SK-MEL-5 (cell line): ENCODE results near the gene TAOK1. TPM values are rescaled to one million over a fixed set of nuclear protein-coding genes. Genes with fewer than 3 reads are reported as not detected.
A peak's percentile ranks its signal among the peaks of the same experiment; 100 is the strongest.

Experiments used
- DNase-seq: peaks from one replicate; pipeline ENCODE4 v3.0.0-alpha.2; 2016; ENCODE audit warnings: low read depth, low spot score
- in situ Hi-C: cut with HindIII; loops from 2 replicates; pipeline ENCODE4 v1.10.0; 2016; ENCODE audit warnings: low sequenced_read_pairs, high pct_unique_total_duplicates, low pct_unique_long_range_greater_than_20kb
- total RNA-seq: library from RNA; depleted of rRNA; stranded (reverse); fragments of >200 nt; shearing (Covaris generic); gene quantifications from 2 replicates; pipeline ENCODE4 v1.2.3, GENCODE V29; 2014

TAOK1 gene
- total RNA-seq, 1 experiment from 2014 or later: 37.3 TPM

DNA sequence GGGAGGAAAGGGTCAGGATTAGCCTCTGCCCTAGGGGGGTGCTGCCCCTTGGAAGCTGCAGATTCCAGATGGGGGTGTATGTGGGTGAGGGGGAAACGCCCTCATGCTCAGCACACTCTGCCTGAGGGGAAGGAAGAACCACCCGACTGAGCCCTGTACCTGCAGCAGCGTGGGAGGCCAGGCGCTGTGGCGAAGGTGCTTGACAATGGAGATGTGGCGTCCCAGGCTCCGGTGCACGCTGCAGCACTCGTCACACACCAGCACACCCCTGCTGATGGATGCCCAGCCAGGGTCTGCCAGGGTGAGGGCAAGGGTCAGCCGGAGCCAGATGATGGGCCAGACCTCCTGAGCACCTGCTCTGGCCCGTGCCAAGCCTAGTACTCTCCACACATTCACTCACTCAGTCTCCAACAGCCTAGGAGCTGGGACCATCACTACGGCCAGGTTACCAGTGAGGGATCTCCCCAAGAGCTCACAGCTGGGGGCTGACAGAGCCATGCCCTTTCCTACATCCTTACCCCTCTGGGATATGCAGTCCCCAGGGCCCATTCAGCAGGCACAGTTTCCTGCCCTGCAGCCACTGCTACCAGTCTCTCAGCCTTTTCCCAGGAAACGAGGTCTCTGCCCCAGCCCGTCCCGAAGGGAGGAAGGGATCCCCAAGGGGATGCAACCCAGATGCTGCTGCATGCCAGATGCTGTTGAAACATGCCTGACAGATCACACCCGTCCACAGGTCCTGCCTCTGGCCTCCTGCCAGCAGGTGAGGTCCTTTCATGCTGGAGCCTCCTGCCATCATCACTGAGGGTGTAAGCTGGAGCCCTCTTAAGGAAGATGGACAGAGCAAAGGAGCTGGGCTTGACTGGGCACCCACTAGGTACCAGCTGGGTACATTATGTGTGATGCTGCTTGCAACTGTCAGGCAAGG, 193.4 kb downstream of the TAOK1 start:
- no peak for DNase-seq
- in situ Hi-C loops: no loop called here

DNA sequence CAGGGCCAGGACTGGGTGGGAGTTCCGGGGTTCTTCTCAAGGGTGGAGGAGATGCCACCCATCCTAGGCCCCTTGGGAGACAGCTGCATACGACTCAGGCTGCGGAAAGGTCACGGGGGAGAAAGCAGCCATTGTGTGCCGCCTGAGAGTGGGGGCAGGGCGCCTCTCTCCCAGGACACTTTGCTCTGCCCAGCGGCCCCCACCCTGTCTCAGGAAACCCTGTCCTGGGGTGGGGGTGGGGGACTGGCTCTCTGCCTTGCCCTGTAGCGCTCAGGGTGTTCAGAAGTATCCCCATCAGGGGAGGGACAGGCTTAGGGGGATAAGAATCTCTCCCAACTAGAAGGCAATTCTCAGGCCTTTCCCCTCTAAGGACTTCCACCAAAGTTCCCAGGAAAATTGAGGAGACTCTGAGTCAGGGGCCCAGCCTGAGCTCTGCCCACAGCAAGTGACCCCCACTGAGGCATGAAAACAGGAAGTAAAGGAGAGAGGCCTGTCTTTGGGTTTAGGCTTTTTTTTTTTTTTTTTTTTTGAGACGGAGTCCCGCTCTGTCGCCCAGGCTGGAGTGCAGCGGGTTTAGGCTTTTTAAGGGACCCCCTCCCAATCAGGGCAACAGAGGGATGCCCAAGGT, 194.4 kb downstream of the TAOK1 start:
- in situ Hi-C loops: no loop called here
- DNase-seq: peak; percentile 84

- no peak for DNase-seq
Measured at GRCh38 chr17:29585080-29585751, 195.1 kb downstream of the TAOK1 start.

DNA sequence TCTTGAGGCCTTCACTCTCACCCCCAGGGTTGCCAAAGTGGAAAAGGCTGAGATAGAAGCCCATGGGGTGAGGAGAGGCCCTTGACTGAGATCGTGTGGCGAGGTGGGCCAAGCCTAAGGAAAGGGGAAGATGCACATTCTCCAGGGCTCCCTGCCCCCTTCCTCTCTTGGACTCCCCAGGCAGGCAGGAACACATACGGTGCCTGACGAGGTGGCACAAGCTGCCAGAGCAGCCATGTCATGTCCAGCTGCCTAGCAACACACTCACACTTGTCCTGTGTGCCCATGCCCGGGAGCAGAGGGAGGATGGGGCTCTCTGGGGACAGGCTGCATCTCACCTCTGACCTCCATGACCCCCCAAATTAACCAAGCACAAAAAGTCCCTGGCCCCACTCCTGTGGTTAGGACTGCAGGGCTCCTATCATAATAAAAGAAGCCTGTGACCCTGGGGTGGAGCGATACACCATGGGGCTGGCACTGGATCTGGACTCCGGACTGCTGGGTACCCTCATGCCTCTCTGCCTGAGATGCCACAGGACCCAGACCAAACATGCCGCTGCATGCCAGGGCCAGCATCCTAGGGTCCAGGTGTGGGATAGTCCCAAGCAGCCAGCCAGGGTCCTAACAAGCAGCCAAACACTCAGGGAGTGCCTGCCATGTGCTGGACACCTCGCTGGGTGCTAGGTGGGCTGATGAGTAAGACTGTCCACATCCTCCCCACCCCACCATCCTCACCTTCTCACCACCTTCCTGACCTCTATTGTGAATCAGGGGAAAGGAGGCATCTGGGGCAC, 196.7 kb downstream of the TAOK1 start:
- DNase-seq: no peak
- in situ Hi-C loops: no loop called here

More at GRCh38 chr17:29585080-29585751, 195.1 kb downstream of the TAOK1 start:
- in situ Hi-C loops: no loop called here

DNA sequence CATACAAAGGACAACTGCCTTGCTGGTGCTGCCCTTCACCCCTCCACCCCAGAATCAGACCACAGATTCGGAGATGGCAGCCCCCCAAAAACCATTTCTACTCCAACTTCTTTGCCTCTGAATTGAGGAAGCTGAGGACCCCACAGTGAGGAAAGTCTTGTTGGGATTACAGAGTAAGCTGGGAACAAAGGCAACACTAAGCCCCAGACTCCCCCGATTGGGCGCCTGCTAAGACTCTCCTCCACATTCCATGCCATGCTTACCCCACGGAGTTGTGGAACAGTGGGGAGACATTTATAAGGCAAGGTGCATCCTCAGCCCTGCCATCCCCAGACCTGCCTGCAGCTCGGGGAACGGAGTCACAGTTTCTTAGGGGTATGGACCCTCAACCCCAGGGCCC, 197.4 kb downstream of the TAOK1 start:
- DNase-seq: no peak
- in situ Hi-C loops: no loop called here

DNA sequence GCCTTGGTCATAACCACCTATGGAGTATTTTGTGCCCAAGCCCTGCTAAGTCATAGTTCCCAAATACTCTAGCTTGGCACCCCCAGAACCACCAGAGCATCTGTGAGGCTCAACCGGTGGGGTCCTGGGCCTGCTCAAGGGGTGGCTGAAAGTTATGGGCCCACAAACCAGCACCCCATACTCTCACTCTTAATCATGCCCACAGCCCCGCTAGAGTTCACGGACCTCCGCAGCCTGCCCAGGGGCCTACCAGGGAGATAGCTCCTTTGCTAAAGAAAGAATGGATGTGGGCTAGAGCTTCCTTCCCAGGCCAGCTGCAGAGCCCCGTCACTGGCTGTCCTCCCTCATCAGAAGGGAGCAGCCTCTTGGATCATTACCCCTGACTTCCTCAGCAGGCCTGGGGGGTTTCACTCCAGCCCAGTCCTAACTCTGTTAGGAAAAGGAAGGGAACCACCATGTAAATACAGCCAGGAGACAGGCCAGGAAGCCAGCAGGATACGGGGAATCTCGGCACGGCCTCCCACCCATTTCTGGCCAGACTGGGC, 197.9 kb downstream of the TAOK1 start:
- no peak for DNase-seq
- in situ Hi-C loops: no loop called here

DNA sequence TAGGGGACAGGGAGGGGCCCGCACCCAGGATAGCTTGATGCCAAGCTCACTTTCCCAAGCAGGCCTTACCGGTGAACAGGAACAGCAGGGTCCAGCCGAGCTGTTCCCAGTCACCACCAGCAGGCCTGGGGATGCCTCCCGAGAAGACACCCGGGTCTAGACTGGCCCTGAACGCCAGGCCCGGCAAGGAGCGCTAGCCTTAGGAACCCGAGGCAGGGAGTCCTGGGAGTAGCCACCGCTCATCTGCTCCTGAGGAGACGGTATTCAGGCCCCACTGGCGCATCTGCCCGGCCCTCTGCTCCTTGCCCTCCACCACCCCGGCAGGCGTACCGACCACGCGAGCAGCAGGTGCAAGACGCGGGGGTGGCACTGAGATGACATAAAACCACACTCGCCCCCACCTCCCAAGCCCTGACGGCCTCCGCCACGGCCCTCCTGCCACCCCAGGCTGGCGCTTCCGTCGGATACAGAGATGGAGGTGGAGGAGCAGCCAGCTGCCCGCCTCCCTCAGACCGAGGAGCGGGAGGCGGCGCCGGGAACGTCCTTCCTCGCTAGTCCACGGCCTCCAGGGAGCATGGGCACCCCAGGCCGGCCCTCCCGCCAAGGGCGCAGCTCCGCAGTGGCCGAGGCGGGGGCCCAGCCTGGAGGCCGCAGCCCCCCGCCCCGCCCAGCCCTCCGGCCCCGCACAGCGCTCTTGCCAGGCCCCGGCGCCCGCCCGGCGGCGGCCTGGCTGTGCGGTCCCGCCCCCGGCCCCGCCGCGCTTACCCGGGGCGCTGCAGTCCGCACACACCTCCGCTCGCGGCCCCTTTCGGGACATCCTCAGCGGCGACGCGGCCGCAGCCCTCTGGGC, 198.6 kb downstream of the TAOK1 start:
- DNase-seq: peak; percentile 4
- in situ Hi-C loops: no loop called here

DNA sequence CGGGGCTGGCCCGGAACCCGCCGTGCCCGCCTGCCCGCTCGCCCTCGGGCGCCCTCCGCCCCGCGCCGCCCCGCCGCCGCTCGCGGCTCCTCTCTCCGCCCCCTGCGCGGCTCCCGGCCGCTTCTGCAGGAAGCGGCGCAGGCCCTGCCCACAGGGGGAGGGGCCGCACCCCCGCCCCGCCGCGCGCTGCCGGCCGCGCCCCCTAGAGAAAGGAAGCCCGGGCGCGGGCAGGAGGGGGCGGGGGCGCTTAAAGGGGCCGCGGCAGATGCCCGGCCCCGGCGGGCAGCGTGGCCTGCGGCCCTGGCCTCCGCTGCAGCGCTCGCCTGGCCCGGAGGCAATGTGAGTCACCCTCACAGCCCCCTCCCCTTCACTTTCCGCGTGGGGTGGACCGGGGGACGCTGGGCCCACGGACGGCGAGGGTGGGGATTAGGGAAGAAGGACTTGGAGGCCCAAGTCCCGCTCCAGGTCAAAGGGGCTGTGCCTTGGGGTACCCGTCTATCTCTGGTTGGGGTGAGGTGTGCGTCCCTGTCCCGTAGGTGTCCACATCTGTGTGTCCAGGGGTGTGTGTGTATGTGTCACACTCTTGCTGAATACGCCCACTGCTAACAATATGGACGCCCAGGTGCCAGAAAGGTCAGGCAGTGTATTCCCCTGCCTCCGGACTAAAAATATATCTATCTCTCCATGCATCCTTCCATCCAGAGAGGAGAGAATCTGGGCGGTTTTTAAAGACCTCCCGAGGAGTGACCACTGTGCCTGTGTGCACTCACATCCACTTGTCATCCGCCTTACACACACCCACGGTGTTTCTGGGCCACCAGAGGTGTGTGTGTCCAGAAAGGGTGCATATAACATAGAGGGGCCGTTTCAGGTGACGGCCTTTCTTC, 199.6 kb downstream of the TAOK1 start, which contains the start of gene GIT1:
TSS of gene GIT1 (minus strand) at position 125 of the 887 bp plus-strand sequence. CDS start 270 bp downstream, outside the sequence.
- peak; percentile 79 for DNase-seq
- in situ Hi-C loops: no loop called here

- DNase-seq: peak; percentile 21
- in situ Hi-C loops: no loop called here
Measured at GRCh38 chr17:29590411-29591145, 200.4 kb downstream of the TAOK1 start.

DNA sequence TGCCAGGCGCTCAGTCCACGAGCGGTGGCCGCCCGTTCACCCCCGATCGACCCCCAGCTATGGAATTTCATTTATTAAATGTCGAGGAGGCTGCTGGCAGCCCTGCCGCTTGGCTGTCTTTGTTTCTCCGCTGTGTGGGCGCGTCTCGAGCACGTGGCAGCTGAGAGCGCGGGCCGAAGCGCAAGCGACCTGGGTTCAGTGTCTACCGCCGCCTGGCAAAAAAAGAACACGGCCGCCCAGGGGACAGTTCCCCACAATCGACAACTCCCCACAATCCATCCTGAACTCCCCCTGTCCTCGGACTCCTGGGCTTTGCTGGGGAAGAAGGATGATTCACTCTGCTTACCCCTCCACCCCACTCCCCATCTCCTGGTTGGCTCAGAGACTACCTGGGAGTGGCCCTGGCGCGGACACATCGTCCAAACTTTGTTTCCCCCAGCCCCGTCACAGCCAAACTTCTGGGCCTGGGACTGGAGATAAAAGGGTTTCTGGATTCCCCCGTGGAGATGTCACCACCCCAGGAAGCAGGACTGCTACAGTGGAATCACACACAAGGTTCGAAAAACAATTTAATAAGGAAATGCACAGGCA, 201.1 kb downstream of the TAOK1 start:
- in situ Hi-C loops: no loop called here
- no peak for DNase-seq

DNA sequence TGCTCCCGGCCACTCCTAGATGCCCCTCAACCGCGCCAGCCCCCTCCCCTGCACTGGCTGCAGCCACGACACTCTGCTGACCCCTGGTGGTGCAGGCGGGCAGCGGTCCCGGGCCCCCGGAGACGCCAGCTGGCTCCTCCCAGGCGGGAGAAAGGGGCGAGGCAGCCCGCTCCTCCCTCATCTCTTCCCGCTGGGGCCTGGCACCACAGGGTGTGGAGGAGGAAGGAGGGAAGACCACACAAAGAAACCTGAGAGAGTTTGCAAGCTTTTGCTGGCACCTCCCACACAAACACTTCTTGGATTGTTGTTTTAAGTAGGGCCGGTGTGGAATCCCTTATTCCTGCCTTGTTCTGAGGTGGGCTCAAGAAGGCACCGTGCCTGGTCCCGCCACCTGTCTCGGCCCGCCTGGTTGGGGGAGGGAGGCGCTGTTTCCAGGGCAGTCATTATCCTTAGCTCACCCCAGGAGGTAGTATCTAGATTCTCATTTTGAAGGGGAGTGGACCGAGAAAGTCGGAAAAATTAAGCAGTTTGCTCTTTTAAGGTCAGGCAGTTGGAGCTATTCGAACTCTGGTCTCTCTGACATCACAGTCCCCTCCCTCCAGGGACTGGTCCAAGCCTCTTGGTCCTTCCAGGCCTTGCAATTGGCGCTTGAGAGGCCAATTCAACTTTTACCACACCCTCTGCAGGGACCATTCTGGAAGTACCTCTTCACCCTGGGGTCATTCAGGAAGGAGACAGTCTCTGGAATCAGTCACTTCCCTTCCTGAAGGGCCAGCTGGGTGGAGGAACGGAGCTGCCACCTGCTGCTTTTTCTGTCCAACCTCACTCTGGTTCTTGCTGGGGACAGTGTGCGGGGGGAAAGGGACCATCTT, 201.8 kb downstream of the TAOK1 start:
- DNase-seq: peak; percentile 85
- in situ Hi-C loops: no loop called here

DNA sequence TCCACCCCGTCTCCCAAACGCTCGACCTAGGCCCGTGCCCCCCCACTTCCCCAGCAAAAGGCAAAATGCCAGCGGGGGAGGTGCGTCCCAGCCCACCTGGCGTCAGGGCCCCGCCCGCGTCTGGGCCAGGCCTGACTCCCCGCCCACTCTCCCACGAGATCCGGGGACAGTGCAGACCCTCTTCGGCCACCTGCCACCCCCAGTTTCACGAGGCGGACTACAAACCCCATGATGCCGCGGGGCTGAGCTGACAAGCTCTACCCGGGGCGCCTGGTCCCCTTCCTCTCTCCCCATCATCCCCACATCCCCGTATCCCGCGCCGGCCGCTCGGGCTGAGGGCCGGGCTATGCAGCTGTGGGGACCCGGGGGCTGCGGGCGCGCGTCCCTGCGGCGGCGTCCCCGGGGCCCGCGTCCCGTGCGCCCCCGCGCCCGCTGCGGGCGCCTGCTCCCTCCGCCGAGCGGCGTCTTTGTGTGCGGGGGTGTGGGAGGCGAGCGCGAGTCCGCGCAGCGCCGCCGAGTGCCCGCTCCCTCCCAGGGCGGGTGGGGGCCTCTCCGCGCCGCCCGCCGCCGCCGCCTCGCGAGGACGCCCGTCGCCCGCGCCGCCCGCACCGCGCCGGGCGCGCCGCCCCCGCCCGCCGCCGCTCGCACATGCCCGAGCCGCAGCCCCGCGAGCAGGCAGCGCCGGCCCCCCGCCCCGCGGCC, 202.8 kb downstream of the TAOK1 start, which contains the start of gene ANKRD13B:
TSS of gene ANKRD13B (plus strand) at position 283 of the 702 bp plus-strand sequence. CDS start 490 bp downstream, outside the sequence.
- peak; percentile 12 for DNase-seq
- in situ Hi-C loops: no loop called here
